Endothelial cell of umbilical vein (primary cell): Measurements from ENCODE around the gene PGRMC2. TPM values are rescaled to one million over a fixed set of nuclear protein-coding genes. Genes with fewer than 3 reads are reported as not detected.

ENCODE experiments used
- BruUV-seq: library from RNA; stranded (reverse); fragments of 400-500 nt; replicated peaks from 2 replicates; lab custom pipeline; 2021; lab: Mats Ljungman, UMichigan
- CTCF ChIA-PET: fragments of 300-600, 350-600 bp; sonication (Branson Sonifier 250); formaldehyde crosslinking; loops from one replicate; lab custom pipeline; 2021; ENCODE audit warnings: antibody characterized with exemption, inconsistent platforms; lab: Charles Lee
- POLR2A ChIA-PET: fragments of 300-600, 350-600 bp; sonication (Branson Sonifier 250); formaldehyde crosslinking; loops from one replicate; lab custom pipeline; 2021; ENCODE audit warnings: antibody characterized with exemption, inconsistent platforms; lab: Charles Lee
- DNase-seq: peaks from one replicate; pipeline ENCODE4 v3.0.0-alpha.2; 2011; ENCODE audit warnings: low read depth, low spot score
- FAIRE-seq: peaks from 2 replicates; lab custom pipeline; 2011; peaks lifted over from hg19 to GRCh38; lab: Jason Lieb, UNC
- H2AFZ ChIP-seq: 2 replicates; pipeline ENCODE4 v1.6.0; 2012; ENCODE audit warnings: low read depth, low read length, control low read depth, inconsistent platforms
- H3K27ac ChIP-seq: 2 replicates; pipeline ENCODE4 v1.5.1; 2011; ENCODE audit warnings: low read depth, mild to moderate bottlenecking, control low read depth, low read length, moderate library complexity; ENCODE audit not compliant: insufficient read depth
- H3K27me3 ChIP-seq, 2 experiments: 2 replicates each; pipeline versions ENCODE4 v1.6.0 to v1.6.1; 2011; ENCODE audit warnings: low read length in 2 of 2, mixed read lengths in 1 of 2; ENCODE audit not compliant: control insufficient read depth in 2 of 2, insufficient read depth in 2 of 2
- H3K36me3 ChIP-seq, 2 experiments: 2 replicates in 1 of 2; 3 replicates in 1 of 2; pipeline ENCODE4 v1.5.1; 2011; ENCODE audit warnings: low read length in 2 of 2, mild to moderate bottlenecking in 1 of 2, moderate library complexity in 1 of 2; ENCODE audit not compliant: control insufficient read depth in 2 of 2, insufficient read depth in 2 of 2; ENCODE audit errors: extremely low read depth in 1 of 2
- H3K4me1 ChIP-seq: 3 replicates; pipeline ENCODE4 v1.5.1; 2011; ENCODE audit warnings: mild to moderate bottlenecking, low read length; ENCODE audit not compliant: control insufficient read depth, insufficient read depth; ENCODE audit errors: extremely low read depth
- H3K4me2 ChIP-seq: 2 replicates; pipeline ENCODE4 v1.6.1; 2011; ENCODE audit warnings: low read length, control low read depth, mixed read lengths; ENCODE audit not compliant: insufficient read depth
- H3K4me3 ChIP-seq, 3 experiments: fragments of 200-600 bp in 1 of 3; sonication (generic), shearing (Covaris generic) in 1 of 3; replicated peaks in 1 of 3; 2 replicates each; pipeline ENCODE4 v1.5.1; 2011 to 2016; ENCODE audit warnings: control low read depth in 3 of 3, low read length in 3 of 3, mild to moderate bottlenecking in 2 of 3, inconsistent platforms in 1 of 3, low read depth in 1 of 3, moderate library complexity in 1 of 3; ENCODE audit not compliant: insufficient read depth in 1 of 3
- H3K79me2 ChIP-seq: 2 replicates; pipeline ENCODE4 v1.6.0; 2012; ENCODE audit warnings: low read length, inconsistent platforms; ENCODE audit not compliant: control insufficient read depth, insufficient read depth
- H3K9ac ChIP-seq: replicated peaks from 2 replicates; pipeline ENCODE3; 2011; ENCODE audit warnings: low read length, control low read depth; ENCODE audit not compliant: insufficient read depth; ENCODE audit errors: extremely low read depth
- H3K9me1 ChIP-seq: replicated peaks from 3 replicates; pipeline ENCODE4 v1.6.0; 2011; ENCODE audit warnings: mild to moderate bottlenecking, low read length; ENCODE audit not compliant: control insufficient read depth, insufficient read depth; ENCODE audit errors: extremely low read depth
- H3K9me3 ChIP-seq: replicated peaks from 2 replicates; pipeline ENCODE4 v1.5.1; 2012; ENCODE audit warnings: low read length, inconsistent platforms; ENCODE audit not compliant: control insufficient read depth, insufficient read depth
- H4K20me1 ChIP-seq: replicated peaks from 2 replicates; pipeline ENCODE3; 2011; ENCODE audit warnings: mild to moderate bottlenecking, low read length; ENCODE audit not compliant: control insufficient read depth, insufficient read depth; ENCODE audit errors: extremely low read depth
- FOS ChIP-seq: IDR thresholded peaks from 2 replicates; pipeline ENCODE4 v1.6.1; 2011; ENCODE audit warnings: mild to moderate bottlenecking, low read length, moderate library complexity, borderline replicate concordance; ENCODE audit not compliant: insufficient read depth
- GATA2 ChIP-seq: IDR thresholded peaks from 2 replicates; pipeline ENCODE4 v1.7.0; 2011; ENCODE audit warnings: low read depth, mild to moderate bottlenecking, moderate library complexity, mixed read lengths, low read length; ENCODE audit not compliant: insufficient read length, insufficient read depth
- JUN ChIP-seq: IDR thresholded peaks from 2 replicates; pipeline ENCODE4 v1.6.1; 2011; ENCODE audit warnings: borderline replicate concordance, low read depth; ENCODE audit not compliant: insufficient read length, insufficient read depth
- MAX ChIP-seq: IDR thresholded peaks from 2 replicates; pipeline ENCODE4 v1.6.1; 2011; ENCODE audit not compliant: insufficient read depth, insufficient read length
- MYC ChIP-seq: IDR thresholded peaks from one replicate; pipeline ENCODE4 v1.6.1; 2011; ENCODE audit warnings: mild to moderate bottlenecking, low read depth, low read length
- POLR2A ChIP-seq: IDR thresholded peaks from 2 replicates; pipeline ENCODE4 v1.6.1; 2012; ENCODE audit warnings: low read depth, mild to moderate bottlenecking, control low read depth, low read length
- POLR2AphosphoS5 ChIP-seq: IDR thresholded peaks from 2 replicates; pipeline ENCODE4 v1.6.1; 2012; ENCODE audit warnings: low read depth, mild to moderate bottlenecking, control low read depth, low read length, moderate library complexity; ENCODE audit not compliant: insufficient read depth
- dilution Hi-C: fragments of 300-500 bp; cut with MboI; formaldehyde crosslinking; loops from one replicate; pipeline ENCODE4 v1.15.0; 2019; ENCODE audit warnings: low sequenced_read_pairs; ENCODE audit not compliant: extremely low pct_ligation_motif_present
- intact Hi-C: fragments of 100-400 bp; cut with micrococcal nuclease; formaldehyde crosslinking; loops from one replicate; pipeline ENCODE4 v1.10.0; 2022
- polyA plus RNA-seq, 4 experiments: library from polyadenylated mRNA; depleted of rRNA in 3 of 4; stranded (reverse) in 3 of 4; unstranded in 1 of 4; fragments of >200 nt; gene quantifications; 2 replicates each; pipeline versions ENCODE4 v1.2.1 to v1.2.3, GENCODE V29; 2011 to 2012; ENCODE audit warnings: missing spikeins in 1 of 4
- total RNA-seq: library from RNA; stranded (reverse); gene quantifications from 2 replicates; pipeline ENCODE4 v1.2.3, GENCODE V29; 2021

The PGRMC2 gene
- total and polyA plus RNA-seq, 2 donors (not counting 3 experiments of a cell fraction or from before 2014, with no cell fraction given) = 10.1 to 63.4 TPM

GRCh38 chr4:128299848-128300247, 12.2 kb upstream of the PGRMC2 start:
- TF ChIP-seq MYC = no peak
- H3K9ac ChIP-seq = no peak overlapping the region
- intact Hi-C loops = no loop called here
- POLR2A ChIA-PET = no interaction called here
- no peaks in the 10 kb centered on the region for H3K36me3 ChIP-seq
- H3K9me1 ChIP-seq = no peaks in the 10 kb centered on the region
- H2AFZ ChIP-seq = no peak overlapping the region
- no peak overlapping the region for H3K27ac ChIP-seq
- H3K4me1 ChIP-seq = peaks cover 9% of the 10 kb centered on the region
- dilution Hi-C loops = no loop called here
- H4K20me1 ChIP-seq = no peaks in the 10 kb centered on the region
- H3K4me2 ChIP-seq = no peak overlapping the region
- no peaks in the 10 kb centered on the region for H3K9me3 ChIP-seq
- FAIRE-seq (no peak), DNase-seq (no peak)
- H3K4me3 ChIP-seq = no peak overlapping the region
- CTCF ChIA-PET = no interaction called here
- BruUV-seq = no TSS peak
- H3K27me3 ChIP-seq = no peaks in the 10 kb centered on the region
- H3K79me2 ChIP-seq = no peaks in the 10 kb centered on the region

GRCh38 chr4:128298852-128299251, 11.2 kb upstream of the PGRMC2 start:
- Histone ChIP-seq H3K9me3 (no peaks in the 10 kb centered on the region), H3K9me1 (no peaks in the 10 kb centered on the region), H3K36me3 (no peaks in the 10 kb centered on the region), H3K79me2 (no peaks in the 10 kb centered on the region), H3K27ac (no peak overlapping the region), H3K4me3 (no peak overlapping the region), H4K20me1 (no peaks in the 10 kb centered on the region), H3K4me1 (peaks cover 8% of the 10 kb centered on the region), H3K9ac (no peak overlapping the region), H2AFZ (no peak overlapping the region), H3K4me2 (no peak overlapping the region), H3K27me3 (no peaks in the 10 kb centered on the region)
- TF ChIP-seq MYC = no peak
- TF ChIP-seq FOS = no peak
- TF ChIP-seq POLR2A = no peak
- no peak for TF ChIP-seq JUN
- no peak for TF ChIP-seq POLR2AphosphoS5
- TF ChIP-seq GATA2 = no peak
- TF ChIP-seq MAX = no peak
- FAIRE-seq (no peak), DNase-seq (no peak)
- intact Hi-C loops = no loop called here
- dilution Hi-C loops = no loop called here
- no TSS peak for BruUV-seq
- ChIA-PET CTCF (interaction anchor here (0.8 to 1.2 kb wide), 2 partner anchors 10 to 81 kb away, joined by 3 to 4 read pairs; no protein-coding TSS in a partner anchor), POLR2A (no interaction called here)
